Duodenal mucosa (tissue), 2 donors: ENCODE results near the gene SLC9A4.

Experiments used
- H3K27ac ChIP-seq: one replicate; pipeline ENCODE4 v1.7.0; 2013; ENCODE audit warnings: low read depth, low read length
- H3K27me3 ChIP-seq, 2 donors: one replicate each; pipeline ENCODE4 v1.7.0; 2013; ENCODE audit warnings: low read length in 2 of 2, control low read depth in 1 of 2; ENCODE audit not compliant: insufficient read depth in 2 of 2, control insufficient read depth in 1 of 2
- H3K36me3 ChIP-seq, 2 donors: one replicate each; pipeline ENCODE4 v1.7.0; 2013; ENCODE audit warnings: low read length in 2 of 2, control low read depth in 1 of 2; ENCODE audit not compliant: insufficient read depth in 2 of 2, control insufficient read depth in 1 of 2
- H3K4me1 ChIP-seq, 2 donors: one replicate each; pipeline ENCODE4 v1.7.0; 2013; ENCODE audit warnings: low read length in 2 of 2, control low read depth in 1 of 2; ENCODE audit not compliant: insufficient read depth in 2 of 2, control insufficient read depth in 1 of 2
- H3K4me3 ChIP-seq, 2 donors: one replicate each; pipeline ENCODE4 v1.7.0; 2013; ENCODE audit warnings: low read length in 2 of 2, low read depth in 1 of 2
- H3K9ac ChIP-seq, 2 donors: one replicate each; pipeline ENCODE4 v1.7.0; 2013; ENCODE audit warnings: low read length in 2 of 2, low read depth in 1 of 2
- H3K9me3 ChIP-seq, 2 donors: one replicate each; pipeline ENCODE4 v1.7.0; 2013; ENCODE audit warnings: low read length in 2 of 2, control low read depth in 1 of 2; ENCODE audit not compliant: control insufficient read depth in 1 of 2

Gene SLC9A4

GRCh38 chr2:102512161-102512560 lies 39.1 kb downstream of the SLC9A4 start:
- Histone ChIP-seq H3K27ac (no peak overlapping the region), H3K9me3 (no peaks in the 10 kb centered on the region), H3K9ac (no peak overlapping the region), H3K27me3 (no peaks in the 10 kb centered on the region), H3K4me1 (peaks cover 0 to 21% of the 10 kb centered on the region in 2 donors), H3K4me3 (no peak overlapping the region), H3K36me3 (no peaks in the 10 kb centered on the region)

DNA sequence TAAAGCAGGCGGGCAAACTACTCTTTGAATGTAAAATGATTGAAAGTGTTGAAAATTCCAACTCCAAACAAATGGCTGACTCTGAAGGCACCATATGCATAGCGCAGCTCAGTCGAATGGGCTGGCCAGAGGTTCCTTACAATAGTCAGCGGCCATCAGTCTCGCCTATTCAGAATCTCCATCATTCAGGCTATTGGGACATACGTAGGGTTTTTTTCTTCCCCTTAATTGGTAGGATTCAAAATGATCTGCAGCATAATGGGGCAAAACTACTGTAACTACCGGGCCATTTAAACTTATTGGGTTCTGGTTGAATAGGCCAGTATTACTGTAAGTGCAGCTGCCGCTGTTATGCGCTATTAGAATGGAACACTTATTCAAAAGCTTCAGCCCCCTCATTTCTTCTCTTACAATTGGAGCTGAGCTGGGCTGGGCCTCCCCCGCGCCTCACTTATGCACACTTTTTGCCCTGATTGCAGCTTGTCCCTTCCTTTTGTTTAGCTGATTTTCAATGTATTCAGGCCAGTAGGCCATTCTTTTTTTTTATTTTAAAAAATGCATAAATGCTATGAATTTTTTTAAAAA lies 40.4 kb downstream of the SLC9A4 start:
- no peak overlapping the region for H3K9ac ChIP-seq
- H3K9me3 ChIP-seq, result no peaks in the 10 kb centered on the region
- H3K36me3 ChIP-seq, result no peaks in the 10 kb centered on the region
- no peak overlapping the region for H3K27ac ChIP-seq
- H3K27me3 ChIP-seq, result no peaks in the 10 kb centered on the region
- H3K4me1 ChIP-seq, result peaks cover 0 to 21% of the 10 kb centered on the region in 2 donors
- H3K4me3 ChIP-seq, result no peak overlapping the region

GRCh38 chr2:102514061-102514785 lies 41.2 kb downstream of the SLC9A4 start:
- H3K9ac ChIP-seq, result no peak overlapping the region
- peaks cover 0 to 21% of the 10 kb centered on the region in 2 donors for H3K4me1 ChIP-seq
- H3K27ac ChIP-seq, result no peak overlapping the region
- H3K36me3 ChIP-seq, result no peaks in the 10 kb centered on the region
- no peak overlapping the region for H3K4me3 ChIP-seq
- H3K9me3 ChIP-seq, result no peaks in the 10 kb centered on the region
- no peaks in the 10 kb centered on the region for H3K27me3 ChIP-seq

DNA sequence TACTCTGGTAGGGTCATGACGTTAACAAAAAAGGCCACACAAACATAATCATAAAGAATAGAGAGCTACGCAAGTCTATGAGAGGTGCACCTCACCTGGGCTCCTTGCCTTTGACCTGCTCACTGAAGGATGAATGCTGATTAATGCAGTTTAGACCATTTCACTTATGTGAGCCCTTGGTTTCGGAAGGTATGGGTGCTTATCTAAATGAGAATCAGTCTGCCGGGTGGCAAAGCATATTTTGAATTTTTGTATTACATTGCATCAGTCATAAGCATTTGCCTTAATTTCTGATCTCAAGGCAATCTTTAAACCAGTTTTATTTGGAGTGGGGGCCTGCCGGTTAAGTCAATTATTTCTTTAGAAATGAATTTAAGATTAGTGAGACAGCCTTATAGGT lies 42.8 kb downstream of the SLC9A4 start:
- Histone ChIP-seq H3K36me3 (no peaks in the 10 kb centered on the region), H3K4me3 (no peak overlapping the region), H3K4me1 (peaks cover 0 to 22% of the 10 kb centered on the region in 2 donors), H3K27ac (no peak overlapping the region), H3K9me3 (no peaks in the 10 kb centered on the region), H3K9ac (no peak overlapping the region), H3K27me3 (no peaks in the 10 kb centered on the region)

GRCh38 chr2:102518170-102518569 lies 45.1 kb downstream of the SLC9A4 start:
- no peak overlapping the region for H3K27ac ChIP-seq
- H3K9ac ChIP-seq, result no peak overlapping the region
- no peak overlapping the region for H3K4me3 ChIP-seq

GRCh38 chr2:102520009-102520408 lies 47.0 kb downstream of the SLC9A4 start:
- H3K4me1 ChIP-seq, result peaks cover 0 to 24% of the 10 kb centered on the region in 2 donors
- no peak overlapping the region for H3K4me3 ChIP-seq
- no peak overlapping the region for H3K9ac ChIP-seq
- no peaks in the 10 kb centered on the region for H3K9me3 ChIP-seq
- H3K27ac ChIP-seq, result no peak overlapping the region
- H3K36me3 ChIP-seq, result no peaks in the 10 kb centered on the region
- no peaks in the 10 kb centered on the region for H3K27me3 ChIP-seq

More at GRCh38 chr2:102518170-102518569, 45.1 kb downstream of the SLC9A4 start:
- no peaks in the 10 kb centered on the region for H3K36me3 ChIP-seq
- peaks cover 0 to 36% of the 10 kb centered on the region in 2 donors for H3K4me1 ChIP-seq
- H3K27me3 ChIP-seq, result no peaks in the 10 kb centered on the region
- H3K9me3 ChIP-seq, result no peaks in the 10 kb centered on the region

DNA sequence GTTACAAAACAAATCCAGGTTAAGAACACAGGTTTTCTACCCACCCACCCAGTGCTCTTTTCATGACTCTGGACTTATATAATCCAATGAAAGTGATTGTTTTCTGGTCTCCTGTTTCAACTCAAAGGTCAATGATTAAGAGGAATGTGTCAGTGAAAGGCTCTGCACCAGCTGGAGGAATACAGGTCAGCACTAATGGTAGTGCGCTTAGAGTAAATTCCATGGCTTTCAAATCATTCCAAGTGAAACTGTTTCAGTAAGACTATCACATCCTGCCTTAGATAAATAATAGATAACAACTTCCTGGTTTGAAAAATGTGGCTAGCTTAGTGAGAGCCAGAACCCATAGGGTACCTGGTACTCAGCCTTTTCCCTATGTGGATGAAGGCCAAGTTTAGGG lies 47.8 kb downstream of the SLC9A4 start:
- Histone ChIP-seq H3K9ac (no peak overlapping the region), H3K27ac (no peak overlapping the region), H3K36me3 (no peaks in the 10 kb centered on the region), H3K4me1 (peaks cover 0 to 23% of the 10 kb centered on the region in 2 donors), H3K4me3 (no peak overlapping the region), H3K27me3 (no peaks in the 10 kb centered on the region), H3K9me3 (no peaks in the 10 kb centered on the region)

- Histone ChIP-seq H3K4me1 (peaks cover 0 to 23% of the 10 kb centered on the region in 2 donors), H3K9me3 (no peaks in the 10 kb centered on the region)
Observed at GRCh38 chr2:102522162-102522561, 49.1 kb downstream of the SLC9A4 start.

GRCh38 chr2:102522890-102523289 lies 49.9 kb downstream of the SLC9A4 start:
- H3K9me3 ChIP-seq, result no peaks in the 10 kb centered on the region

More at GRCh38 chr2:102522162-102522561, 49.1 kb downstream of the SLC9A4 start:
- no peak overlapping the region for H3K4me3 ChIP-seq
- no peaks in the 10 kb centered on the region for H3K27me3 ChIP-seq
- H3K9ac ChIP-seq, result no peak overlapping the region
- H3K36me3 ChIP-seq, result no peaks in the 10 kb centered on the region
- no peak overlapping the region for H3K27ac ChIP-seq

GRCh38 chr2:102523651-102524050 lies 50.6 kb downstream of the SLC9A4 start:
- H3K27ac ChIP-seq, result no peak overlapping the region
- H3K27me3 ChIP-seq, result no peaks in the 10 kb centered on the region
- no peaks in the 10 kb centered on the region for H3K9me3 ChIP-seq
- no peak overlapping the region for H3K9ac ChIP-seq
- H3K4me3 ChIP-seq, result no peak overlapping the region
- no peaks in the 10 kb centered on the region for H3K36me3 ChIP-seq
- H3K4me1 ChIP-seq, result peaks cover 0 to 23% of the 10 kb centered on the region in 2 donors

More at GRCh38 chr2:102522890-102523289, 49.9 kb downstream of the SLC9A4 start:
- peaks cover 0 to 23% of the 10 kb centered on the region in 2 donors for H3K4me1 ChIP-seq
- no peak overlapping the region for H3K4me3 ChIP-seq
- H3K9ac ChIP-seq, result no peak overlapping the region
- no peaks in the 10 kb centered on the region for H3K36me3 ChIP-seq
- H3K27ac ChIP-seq, result no peak overlapping the region
- no peaks in the 10 kb centered on the region for H3K27me3 ChIP-seq
